GM18951 (cell line): ENCODE results near the gene OBSCN.

ENCODE experiments used
- POLR2A ChIP-seq: IDR thresholded peaks from 4 replicates; pipeline ENCODE4 v1.6.1; 2011; ENCODE audit warnings: mild to moderate bottlenecking; ENCODE audit not compliant: insufficient read length, insufficient read depth; ENCODE audit errors: extremely low read depth
- in situ Hi-C: fragments of 300-500 bp; cut with MboI; formaldehyde crosslinking; loops from one replicate; pipeline ENCODE4 v1.12.0; 2022; ENCODE audit warnings: low sequenced_read_pairs, mixed read lengths, inconsistent platforms; ENCODE audit not compliant: unreplicated experiment

The OBSCN gene

DNA sequence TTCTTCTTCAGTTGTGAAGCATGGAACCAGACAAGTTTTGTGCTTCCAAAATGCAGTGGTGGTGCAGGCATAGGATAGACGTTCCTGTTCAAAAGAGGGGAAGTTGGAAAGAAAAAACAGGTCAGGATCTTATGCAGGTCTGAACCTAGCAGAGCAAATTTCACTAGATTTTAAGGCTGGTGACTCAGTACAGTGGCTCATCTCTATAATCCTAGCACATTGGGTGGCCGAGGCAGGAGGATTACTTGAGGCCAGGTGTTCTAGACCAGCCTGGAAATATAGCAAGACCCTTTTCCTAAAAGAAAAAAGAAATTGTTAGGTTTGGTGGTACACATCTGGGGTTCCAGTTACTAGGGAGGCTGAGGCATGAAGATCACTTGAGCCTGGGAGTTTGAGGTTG, 88.1 kb downstream of the OBSCN start:
- no peak for TF ChIP-seq POLR2A
- in situ Hi-C loops: no loop called here

DNA sequence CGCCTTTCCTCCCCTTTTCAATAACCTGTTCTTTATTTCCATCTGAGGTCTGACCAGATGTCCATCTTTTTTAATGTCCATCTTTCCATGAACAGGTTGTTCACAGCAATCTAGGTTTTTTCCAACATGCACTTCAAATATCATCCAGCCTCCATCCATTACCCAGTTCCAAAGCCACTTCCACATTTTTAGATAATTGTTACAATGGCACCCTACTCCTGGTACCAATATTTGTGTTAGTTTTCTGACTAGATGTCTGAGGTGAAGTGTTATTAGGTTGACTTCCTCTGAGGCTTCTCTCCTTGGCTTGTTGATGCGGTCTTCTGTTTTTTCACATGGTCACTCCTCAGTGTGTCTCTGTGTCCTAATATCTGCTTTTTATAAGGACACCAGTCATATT, 89.4 kb downstream of the OBSCN start:
- in situ Hi-C loops: no loop called here
- no peak for TF ChIP-seq POLR2A

DNA sequence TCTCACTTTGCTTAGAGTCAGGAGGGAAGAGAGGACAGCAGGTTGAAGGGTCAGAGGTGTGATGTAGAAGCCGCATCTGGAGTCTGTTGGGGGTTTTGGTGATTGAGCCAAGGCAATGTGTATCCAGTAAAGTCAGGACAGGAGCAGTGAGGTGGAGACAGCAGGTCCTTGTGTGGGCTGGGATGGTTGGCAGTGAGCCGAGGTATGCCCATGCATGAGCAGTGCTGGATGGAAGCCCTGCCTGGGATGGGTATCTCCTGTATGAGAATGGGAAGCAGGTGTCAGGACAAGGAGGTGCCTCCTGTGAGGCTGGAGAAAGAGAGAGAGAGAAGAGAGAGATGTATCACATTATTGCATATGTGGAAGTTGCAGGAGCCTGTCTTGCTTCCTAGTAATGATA, 90.0 kb downstream of the OBSCN start:
- no peak for TF ChIP-seq POLR2A
- in situ Hi-C loops: no loop called here

DNA sequence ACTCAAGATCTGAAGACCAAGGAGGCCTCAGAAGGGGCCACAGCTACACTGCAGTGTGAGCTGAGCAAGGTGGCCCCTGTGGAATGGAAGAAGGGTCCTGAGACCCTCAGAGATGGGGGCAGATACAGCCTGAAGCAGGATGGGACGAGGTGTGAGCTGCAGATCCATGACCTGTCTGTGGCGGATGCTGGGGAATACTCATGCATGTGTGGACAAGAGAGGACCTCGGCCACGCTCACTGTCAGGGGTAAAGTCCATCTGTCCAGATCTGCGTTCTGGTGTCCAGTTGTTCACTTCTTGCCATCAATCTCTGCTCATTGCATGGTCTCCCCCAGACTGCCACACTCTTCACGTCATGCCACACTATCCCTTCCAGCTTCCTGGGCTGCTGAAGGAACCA, 90.6 kb downstream of the OBSCN start:
- in situ Hi-C loops: no loop called here
- no peak for TF ChIP-seq POLR2A

DNA sequence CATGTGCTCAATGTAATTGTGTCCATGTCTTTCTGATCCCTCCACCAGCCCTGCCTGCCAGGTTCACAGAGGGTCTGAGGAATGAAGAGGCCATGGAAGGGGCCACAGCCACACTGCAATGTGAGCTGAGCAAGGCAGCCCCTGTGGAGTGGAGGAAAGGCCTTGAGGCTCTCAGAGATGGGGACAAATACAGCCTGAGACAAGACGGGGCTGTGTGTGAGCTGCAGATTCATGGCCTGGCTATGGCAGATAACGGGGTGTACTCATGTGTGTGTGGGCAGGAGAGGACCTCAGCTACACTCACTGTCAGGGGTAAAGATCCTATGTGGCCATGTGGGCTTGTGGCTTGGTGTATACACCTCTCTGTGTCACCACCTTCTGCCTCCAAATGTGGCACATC, 91.4 kb downstream of the OBSCN start:
- TF ChIP-seq POLR2A: no peak
- in situ Hi-C loops: no loop called here

DNA sequence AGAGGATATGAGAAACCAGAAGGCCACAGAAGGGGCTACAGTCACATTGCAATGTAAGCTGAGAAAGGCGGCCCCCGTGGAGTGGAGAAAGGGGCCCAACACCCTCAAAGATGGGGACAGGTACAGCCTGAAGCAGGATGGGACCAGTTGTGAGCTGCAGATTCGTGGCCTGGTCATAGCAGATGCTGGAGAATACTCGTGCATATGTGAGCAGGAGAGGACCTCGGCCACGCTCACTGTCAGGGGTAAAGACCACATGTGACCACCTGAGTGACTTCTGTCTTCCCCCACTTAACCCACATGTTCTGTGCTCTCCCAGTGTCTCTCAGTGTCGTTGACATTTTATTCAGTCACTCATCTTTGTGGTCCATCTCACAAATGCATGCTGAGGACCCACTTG, 92.1 kb downstream of the OBSCN start:
- no peak for TF ChIP-seq POLR2A
- in situ Hi-C loops: no loop called here

DNA sequence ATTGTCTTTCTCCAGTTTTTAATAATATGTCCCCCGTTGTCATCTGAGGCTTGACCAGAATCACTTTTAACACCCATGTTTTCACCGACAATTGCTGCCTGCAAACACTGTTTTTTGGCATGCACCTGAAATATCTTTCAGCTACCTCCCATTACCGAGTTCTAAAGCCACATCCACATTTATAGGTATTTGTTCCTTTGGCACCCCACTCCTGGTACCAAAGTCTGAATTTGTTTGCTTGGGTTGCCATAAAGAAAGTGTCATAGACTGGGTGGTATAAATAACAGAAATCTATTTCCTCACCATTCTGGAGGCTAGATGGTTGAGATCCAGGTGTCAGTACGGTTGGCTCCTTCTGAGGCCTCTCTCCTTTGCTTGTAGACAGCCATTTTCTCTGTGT, 94.2 kb downstream of the OBSCN start:
- in situ Hi-C loops: no loop called here
- TF ChIP-seq POLR2A: no peak

DNA sequence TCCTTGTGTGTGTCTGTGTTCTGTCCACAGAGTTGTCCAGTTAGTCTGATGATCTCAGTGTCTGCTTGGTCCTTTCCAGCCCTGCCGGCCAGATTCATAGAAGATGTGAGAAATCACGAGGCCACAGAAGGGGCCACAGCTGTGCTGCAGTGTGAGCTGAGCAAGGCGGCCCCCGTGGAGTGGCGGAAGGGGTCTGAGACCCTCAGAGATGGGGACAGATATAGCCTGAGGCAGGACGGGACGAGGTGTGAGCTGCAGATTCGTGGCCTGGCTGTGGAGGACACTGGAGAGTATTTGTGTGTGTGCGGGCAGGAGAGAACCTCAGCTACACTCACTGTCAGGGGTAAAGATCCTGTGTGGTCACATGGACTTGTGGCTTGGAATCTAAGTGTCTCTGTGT, 95.8 kb downstream of the OBSCN start:
- TF ChIP-seq POLR2A: no peak
- in situ Hi-C loops: no loop called here

DNA sequence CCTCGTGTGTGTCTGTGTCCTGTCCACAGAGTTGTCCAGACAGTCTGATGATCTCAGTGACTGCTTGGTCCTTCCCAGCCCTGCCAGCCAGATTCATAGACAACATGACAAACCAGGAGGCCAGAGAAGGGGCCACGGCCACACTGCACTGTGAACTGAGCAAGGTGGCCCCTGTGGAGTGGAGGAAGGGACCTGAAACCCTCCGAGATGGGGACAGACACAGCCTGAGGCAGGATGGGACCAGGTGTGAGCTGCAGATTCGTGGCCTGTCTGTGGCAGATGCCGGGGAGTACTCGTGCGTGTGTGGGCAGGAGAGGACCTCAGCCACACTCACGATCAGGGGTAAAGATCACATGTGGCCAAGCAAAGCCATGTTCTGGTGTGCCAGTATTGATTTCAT, 96.4 kb downstream of the OBSCN start:
- TF ChIP-seq POLR2A: no peak
- in situ Hi-C loops: no loop called here

DNA sequence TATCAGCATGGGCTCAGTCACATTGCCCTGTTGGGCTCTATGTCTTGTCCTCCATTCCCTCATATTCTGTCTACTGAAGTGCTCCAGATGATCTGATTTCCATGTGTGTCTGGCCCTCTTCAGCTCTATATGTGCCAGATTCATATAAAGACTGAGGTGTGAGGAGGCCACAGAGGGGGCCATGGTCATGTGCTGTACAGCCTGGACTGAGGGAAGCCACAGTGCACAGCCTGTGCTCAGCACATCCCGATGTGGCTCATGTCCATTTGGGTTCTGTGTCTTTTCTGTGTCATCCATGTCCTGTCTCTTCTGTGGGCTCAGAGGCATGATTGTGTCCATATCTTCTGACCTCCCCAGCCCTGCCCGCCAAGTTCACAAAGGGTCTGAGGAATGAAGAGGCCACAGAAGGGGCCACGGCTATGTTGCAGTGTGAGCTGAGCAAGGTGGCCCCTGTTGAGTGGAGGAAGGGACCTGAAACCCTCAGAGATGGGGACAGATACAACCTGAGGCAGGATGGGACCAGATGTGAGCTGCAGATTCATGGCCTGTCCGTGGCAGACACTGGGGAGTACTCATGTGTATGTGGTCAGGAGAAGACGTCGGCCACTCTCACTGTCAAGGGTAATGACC, 97.0 kb downstream of the OBSCN start:
- in situ Hi-C loops: no loop called here
- no peak for TF ChIP-seq POLR2A

DNA sequence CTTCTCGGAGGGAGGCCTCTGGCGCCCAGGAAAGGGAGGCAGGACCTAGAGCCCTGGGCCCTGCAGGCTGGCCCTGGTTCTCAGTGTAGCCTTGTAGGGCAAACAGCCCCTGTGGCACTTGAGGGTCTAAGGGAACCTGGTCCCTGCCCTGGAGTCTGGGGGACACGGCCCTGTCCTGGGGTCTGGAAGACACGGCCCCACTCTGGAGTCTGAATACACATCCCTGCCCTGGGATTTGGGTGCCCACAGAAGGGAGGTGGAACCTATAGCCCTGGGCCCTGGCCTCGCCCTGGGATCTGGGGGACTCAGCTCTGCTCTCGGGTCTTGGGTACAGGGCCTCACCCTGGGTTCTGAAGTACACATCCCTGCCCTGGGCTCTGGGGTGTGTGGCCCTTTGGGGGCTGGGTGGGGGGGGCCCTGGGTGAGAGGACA, 97.9 kb downstream of the OBSCN start:
- no peak for TF ChIP-seq POLR2A
- in situ Hi-C loops: no loop called here

DNA sequence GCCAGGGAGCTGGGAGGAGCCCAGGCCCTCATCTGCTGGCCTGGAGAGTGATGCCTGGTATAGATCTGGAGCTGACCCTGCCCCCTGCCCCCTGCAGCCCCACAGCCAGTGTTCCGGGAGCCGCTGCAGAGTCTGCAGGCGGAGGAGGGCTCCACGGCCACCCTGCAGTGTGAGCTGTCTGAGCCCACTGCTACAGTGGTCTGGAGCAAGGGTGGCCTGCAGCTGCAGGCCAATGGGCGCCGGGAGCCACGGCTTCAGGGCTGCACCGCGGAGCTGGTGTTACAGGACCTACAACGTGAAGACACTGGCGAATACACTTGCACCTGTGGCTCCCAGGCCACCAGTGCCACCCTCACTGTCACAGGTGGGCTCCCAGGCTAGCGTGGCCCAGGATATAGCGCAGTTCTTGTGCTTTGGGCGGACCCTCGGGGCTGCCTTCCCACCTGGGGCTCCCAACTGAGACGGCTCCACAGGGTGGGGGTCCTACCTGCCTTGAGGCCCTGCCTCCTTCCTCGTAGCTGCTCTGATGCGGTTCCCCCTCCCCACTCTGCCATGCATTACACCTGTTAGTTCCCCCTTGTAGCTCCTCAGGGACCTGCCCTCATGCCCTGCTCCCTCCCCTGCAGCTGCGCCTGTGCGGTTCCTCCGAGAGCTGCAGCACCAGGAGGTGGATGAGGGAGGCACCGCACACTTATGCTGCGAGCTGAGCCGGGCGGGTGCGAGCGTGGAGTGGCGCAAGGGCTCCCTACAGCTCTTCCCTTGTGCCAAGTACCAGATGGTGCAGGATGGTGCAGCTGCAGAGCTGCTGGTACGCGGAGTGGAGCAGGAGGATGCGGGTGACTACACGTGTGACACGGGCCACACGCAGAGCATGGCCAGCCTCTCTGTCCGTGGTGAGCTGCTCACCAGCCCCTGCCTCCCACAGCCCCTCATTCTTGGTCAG, 98.7 kb downstream of the OBSCN start:
- in situ Hi-C loops: no loop called here
- no peak for TF ChIP-seq POLR2A

DNA sequence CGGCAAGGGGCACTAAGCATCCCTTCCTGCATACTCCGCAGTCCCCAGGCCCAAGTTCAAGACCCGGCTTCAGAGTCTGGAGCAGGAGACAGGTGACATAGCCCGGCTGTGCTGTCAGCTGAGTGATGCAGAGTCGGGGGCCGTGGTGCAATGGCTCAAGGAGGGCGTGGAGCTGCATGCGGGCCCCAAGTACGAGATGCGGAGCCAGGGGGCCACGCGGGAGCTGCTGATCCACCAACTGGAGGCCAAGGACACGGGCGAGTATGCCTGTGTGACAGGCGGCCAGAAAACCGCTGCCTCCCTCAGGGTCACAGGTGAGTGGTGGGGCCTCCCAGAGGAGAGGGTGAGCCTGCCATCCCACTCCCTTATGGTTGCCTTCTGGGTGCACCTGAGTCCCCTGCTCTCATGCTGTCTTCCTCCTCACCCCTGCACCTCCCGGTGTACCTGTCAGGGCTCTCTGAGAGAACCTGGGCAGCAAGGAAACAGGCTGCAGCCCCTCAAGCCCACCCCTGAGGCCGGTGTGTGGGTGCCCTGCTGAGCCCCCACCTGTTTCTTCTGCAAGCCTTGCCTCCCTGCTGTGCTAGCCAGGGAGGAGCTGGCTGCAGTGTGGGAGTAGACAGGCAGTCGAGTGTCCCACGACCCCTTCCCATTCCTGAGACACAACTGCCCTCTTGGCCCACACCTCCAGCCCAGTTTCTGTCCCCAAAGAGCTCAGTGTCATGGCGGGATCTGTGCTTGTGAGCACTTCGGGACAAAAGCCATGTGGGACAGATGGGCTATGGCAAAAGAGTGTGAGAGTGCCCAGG, 99.6 kb downstream of the OBSCN start:
- in situ Hi-C loops: no loop called here
- TF ChIP-seq POLR2A: no peak
